AG08396 (cell line): ENCODE data around the gene KLHL25.

Source experiments
- DNase-seq: peaks from one replicate; pipeline ENCODE4 v3.0.0; 2012; ENCODE audit warnings: low spot score, mixed read lengths

The KLHL25 gene

GRCh38 chr15:85745023-85745422 lies 49.7 kb downstream of the KLHL25 start:
- DNase-seq: no peak

- no peak for DNase-seq
These were observed 50.1 kb downstream of the KLHL25 start for GRCh38 chr15:85744579-85744978.

- no peak for DNase-seq
These were observed 51.2 kb downstream of the KLHL25 start for GRCh38 chr15:85743392-85744055.

GRCh38 chr15:85742186-85742821 lies 52.4 kb downstream of the KLHL25 start:
- DNase-seq: no peak

GRCh38 chr15:85741662-85742061 lies 53.1 kb downstream of the KLHL25 start:
- no peak for DNase-seq

GRCh38 chr15:85741021-85741421 lies 53.7 kb downstream of the KLHL25 start:
- DNase-seq: no peak

GRCh38 chr15:85737061-85737460 lies 57.7 kb downstream of the KLHL25 start:
- no peak for DNase-seq

GRCh38 chr15:85733416-85733815 lies 61.3 kb downstream of the KLHL25 start:
- DNase-seq: no peak

- DNase-seq: peak; percentile 67
These were observed 64.5 kb downstream of the KLHL25 start for GRCh38 chr15:85730001-85730820.

GRCh38 chr15:85727068-85727467 lies 67.7 kb downstream of the KLHL25 start:
- DNase-seq: no peak

GRCh38 chr15:85726454-85726853 lies 68.3 kb downstream of the KLHL25 start:
- no peak for DNase-seq

GRCh38 chr15:85725564-85725963 lies 69.2 kb downstream of the KLHL25 start:
- no peak for DNase-seq

- DNase-seq: no peak
These were observed 69.7 kb downstream of the KLHL25 start for GRCh38 chr15:85725019-85725418.

GRCh38 chr15:85723960-85724945 lies 70.5 kb downstream of the KLHL25 start:
- no peak for DNase-seq

GRCh38 chr15:85722374-85723152 lies 72.2 kb downstream of the KLHL25 start:
- DNase-seq: no peak

- no peak for DNase-seq
These were observed 75.7 kb downstream of the KLHL25 start for GRCh38 chr15:85718981-85719380.

GRCh38 chr15:85718271-85718971 lies 76.3 kb downstream of the KLHL25 start:
- no peak for DNase-seq

GRCh38 chr15:85717212-85717611 lies 77.5 kb downstream of the KLHL25 start:
- no peak for DNase-seq

- DNase-seq: no peak
These were observed 78.5 kb downstream of the KLHL25 start for GRCh38 chr15:85716261-85716660.

- no peak for DNase-seq
These were observed 83.0 kb downstream of the KLHL25 start for GRCh38 chr15:85711580-85712192.
